NCI-H1048 (cell line): ENCODE results near the gene B4GALT2.
A peak's percentile ranks its signal among the peaks of the same experiment; 100 is the strongest.

Experiments used
- DNase-seq: peaks from one replicate; lab custom pipeline; 2025; lab: John Stamatoyannopoulos, UW

The B4GALT2 gene

DNA sequence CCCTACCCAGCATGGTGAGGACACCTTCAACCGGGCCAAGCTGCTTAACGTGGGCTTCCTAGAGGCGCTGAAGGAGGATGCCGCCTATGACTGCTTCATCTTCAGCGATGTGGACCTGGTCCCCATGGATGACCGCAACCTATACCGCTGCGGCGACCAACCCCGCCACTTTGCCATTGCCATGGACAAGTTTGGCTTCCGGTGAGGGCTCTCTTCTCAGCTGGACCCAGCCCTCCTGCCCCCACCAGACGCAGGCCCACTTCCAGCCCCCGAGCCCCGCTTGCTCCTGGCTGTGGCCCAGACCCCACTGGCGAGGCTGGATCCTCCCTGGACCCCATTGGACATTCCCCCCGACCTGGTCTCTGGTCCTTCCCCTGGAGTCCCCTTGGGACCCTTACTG, 5.8 kb downstream of the B4GALT2 start:
- DNase-seq: no peak

DNA sequence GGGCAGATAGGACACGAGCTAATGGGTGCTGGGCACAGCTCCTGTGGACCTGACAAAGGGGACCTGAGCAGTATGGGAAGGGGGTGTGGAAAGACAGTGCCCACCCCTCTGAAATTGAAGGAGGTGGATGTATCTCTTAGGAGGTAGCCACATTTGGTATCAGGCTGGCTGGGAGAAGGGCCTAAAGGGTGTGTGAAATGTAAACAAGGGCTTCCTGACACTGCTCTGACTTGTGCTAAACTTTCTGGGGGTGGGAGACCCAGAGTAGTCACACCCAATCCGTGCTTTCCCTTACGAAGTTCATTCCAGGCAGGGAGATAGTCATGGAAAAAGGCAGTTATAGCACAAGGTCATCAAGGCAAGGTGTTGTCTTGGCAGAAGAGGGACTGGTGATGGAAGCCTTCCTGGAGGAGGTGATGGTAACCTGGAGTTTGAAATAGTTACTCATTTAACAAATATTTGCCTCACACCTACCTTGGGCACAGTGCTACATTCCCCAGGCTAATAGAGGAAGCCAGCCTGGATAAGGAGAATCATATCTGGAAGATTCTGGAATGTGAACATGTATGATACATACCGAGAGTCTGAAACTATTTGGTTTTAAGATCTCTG, 7.1 kb downstream of the B4GALT2 start:
- DNase-seq: no peak

- no peak for DNase-seq
Measured at GRCh38 chr1:43986712-43987111, 7.7 kb downstream of the B4GALT2 start.

- DNase-seq: no peak
Measured at GRCh38 chr1:43987159-43987902, 8.3 kb downstream of the B4GALT2 start.

GRCh38 chr1:43990271-43991199, 11.5 kb downstream of the B4GALT2 start:
- no peak for DNase-seq

GRCh38 chr1:43991200-43991475, 12.1 kb downstream of the B4GALT2 start:
- no peak for DNase-seq

DNA sequence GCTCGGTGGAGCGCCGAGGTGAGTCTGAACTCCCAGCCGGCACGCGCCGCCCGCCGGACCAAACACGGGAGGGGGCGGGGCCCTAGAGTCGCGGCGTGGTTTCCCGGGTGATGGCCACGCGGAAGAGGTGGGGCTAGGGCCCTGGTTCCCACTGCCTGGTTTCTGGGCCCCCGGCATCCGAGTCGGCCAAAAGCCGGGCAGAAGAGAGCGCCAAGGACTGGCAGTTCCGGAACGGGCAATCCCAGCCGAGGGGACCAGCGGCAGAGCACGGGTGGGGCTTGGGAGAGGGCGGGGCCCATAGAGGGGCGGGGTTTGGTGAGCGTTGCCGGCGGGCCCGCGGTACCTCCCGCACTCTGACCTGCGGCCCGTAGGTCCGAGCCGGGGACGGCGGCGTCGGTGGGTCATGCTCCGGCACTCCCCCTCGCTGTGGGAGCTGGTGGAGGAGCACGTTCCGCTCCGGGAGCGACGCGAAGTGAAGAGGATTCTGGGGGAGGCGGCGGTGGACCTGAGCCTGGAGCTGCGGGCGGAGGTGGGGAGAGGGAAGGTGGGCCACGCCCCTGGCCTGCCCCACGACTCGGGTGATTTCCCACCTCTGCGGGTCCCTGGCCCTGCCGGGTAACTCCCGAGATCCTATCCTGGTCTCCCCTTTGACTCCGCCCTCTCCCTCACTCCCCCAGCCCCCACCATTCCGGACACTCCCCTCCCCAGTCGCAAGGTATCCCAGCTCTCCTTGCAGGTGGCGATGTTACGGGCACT, 12.6 kb downstream of the B4GALT2 start, which contains the start of gene CCDC24:
TSS of gene CCDC24 (plus strand) at position 124 of the 756 bp plus-strand sequence. CDS start at position 404, 280 bp downstream.
- DNase-seq: peak; percentile 67

DNA sequence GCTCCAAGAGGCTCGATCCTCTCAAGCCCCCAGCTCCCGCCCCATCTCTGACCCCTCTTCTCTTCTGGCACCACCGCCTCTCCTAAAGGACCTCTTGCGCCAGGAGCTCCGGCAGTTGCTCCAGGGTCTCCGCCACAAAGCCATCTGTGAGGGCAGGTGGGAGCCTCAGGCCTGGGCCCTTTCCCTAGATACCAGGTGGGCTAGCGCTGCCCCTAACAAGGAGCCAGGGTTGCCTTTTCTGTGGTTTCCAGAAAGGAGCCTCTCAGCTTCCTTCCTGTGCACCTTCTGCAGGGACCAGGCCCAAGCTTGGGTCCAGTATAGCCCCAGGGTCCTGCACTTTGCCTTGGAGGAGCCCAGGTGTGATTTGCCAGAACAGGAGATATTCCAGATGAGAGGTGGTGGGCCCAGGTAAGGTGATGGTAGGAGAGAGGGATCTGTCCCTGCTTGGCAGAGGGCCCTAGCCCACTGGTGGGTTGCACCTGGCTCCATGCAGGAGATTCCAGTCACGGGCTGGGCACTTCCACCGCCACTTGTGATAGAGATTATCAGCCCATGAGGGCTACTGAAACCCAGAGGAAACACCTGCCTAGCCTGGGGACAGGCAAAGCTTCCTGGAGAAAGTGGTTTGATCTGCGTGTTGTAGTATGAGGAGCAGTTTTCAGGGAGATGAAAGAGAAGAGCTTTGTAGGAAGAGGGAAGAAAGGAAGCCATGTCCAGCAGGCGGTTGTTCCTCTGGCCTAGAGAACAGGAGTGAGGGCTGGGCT, 13.4 kb downstream of the B4GALT2 start:
- DNase-seq: no peak

DNA sequence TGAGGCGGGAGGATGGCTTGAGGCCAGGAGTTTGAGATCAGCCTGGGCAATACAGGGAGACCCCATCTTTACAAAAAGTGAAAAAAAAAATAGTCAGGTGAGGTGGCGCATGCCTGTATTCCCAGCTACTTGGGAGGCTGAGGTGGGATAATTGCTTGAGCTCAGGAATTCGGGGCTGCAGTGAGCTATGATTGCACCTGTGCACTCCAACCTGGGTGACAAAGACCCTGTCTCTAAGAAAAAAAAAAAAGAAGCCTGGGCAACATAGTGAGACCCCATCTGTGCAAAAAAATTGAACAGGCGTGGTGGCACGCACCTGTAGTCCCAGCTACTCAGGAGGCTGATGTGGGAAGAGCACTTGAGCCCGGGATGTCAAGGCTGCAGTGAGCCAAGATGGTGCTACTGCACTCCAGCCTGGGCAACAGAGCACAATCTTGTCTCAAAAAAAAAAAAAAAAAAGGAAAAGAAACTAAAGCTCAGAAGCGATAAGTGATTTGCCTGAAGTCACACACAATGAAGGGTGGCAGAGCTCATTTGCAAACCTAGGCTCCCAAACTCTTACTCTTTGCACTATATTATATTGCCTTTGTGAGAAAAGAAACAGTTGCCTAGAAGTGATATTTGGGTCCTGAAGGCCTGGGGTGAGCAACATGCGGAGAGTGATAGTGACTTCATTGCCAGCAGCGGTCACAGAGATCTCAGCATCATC, 14.3 kb downstream of the B4GALT2 start:
- no peak for DNase-seq

- no peak for DNase-seq
Measured at GRCh38 chr1:43994071-43994470, 15.1 kb downstream of the B4GALT2 start.

- DNase-seq: no peak
Measured at GRCh38 chr1:43994794-43995790, 16.1 kb downstream of the B4GALT2 start.

DNA sequence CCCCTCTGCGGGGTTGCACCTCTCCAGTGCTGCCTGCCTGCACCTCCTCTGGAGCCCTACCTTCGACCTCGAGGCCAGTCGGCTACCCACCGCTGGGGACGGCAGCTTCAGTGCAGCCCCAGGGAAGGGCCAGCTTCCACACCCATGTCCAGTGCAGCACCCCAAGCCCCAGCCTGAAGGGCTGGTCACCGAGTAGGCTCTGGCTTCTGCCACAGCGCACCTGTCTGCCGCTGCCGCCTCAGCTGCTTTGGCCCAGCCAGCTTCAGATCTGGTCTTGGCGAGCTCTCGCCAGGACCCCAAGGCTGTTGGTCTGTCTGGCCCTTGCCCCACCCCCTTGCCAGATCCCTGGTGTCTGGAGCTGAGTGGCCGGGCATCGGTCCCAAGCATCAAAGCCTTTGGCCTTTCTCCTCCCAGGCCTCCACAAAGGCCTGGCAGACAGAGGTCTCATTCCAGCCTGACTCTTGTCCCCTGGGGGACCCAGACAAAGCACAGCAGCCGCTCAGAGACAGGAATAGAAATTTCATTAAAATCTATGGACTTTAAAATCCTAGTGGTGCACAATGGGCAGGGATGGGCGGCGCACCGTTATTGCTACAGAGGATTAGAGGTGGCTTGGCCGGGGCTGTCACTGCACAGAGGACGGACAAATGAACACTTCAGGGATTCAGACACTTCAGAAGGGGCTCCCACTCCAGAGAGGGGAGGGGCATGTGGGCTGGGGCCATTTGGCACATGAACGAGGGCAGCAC, 17.1 kb downstream of the B4GALT2 start:
- no peak for DNase-seq

DNA sequence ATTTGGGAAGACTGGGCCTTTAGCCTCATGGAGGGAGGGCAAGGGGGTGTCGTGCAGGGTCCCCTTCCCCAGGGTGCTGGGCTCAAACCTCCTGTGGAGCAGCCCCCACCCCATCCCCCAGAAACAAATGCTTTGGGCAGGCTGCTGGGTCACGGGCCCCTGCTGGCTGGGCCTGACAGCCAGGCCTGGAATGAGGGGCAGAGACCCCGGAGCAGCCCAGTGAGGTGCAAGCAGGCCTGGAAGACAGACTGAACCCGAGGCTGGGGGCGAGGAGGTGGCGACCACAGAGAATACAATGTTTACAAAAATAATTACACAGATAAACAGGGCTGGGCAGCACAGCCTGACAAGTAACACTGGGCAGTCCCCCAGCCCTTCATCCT, 17.7 kb downstream of the B4GALT2 start:
- DNase-seq: no peak

DNA sequence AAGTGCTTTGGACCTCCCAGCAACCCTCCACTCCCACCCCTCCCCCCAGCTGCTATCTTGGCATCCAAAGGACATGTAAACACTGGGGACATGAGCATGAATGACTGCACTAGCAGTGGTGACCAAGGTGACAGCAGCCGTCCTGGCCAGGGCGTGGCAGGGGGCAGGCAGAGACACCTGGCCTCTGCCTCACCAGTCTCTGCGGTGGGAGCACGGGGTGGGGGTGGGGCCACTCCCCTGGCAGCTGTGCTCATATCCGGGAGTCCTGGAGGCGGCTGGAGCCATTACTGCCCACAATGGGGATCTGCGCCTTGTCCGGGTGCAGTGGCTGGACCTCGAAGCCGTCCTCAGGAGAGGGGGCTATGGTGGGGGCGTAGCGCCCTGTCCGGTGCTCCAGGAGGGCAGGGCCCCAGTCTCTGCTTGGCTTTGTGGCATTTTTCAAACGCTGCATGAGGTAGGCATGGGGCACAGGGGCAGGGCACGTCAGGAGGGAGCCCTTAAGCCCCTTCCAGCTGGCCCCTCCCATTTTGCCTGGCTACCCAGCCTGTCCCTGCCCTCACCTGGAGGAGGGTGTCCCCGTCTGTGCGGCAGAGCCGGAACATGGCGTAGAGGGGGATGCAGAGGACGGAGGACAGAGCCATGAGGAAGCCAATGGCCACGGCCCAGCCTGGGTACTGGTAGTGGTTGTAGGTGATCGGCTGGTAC, 18.4 kb downstream of the B4GALT2 start:
- DNase-seq: no peak

- no peak for DNase-seq
Measured at GRCh38 chr1:43998000-43998378, 19.0 kb downstream of the B4GALT2 start.

GRCh38 chr1:43999455-43999854, 20.4 kb downstream of the B4GALT2 start:
- no peak for DNase-seq

DNA sequence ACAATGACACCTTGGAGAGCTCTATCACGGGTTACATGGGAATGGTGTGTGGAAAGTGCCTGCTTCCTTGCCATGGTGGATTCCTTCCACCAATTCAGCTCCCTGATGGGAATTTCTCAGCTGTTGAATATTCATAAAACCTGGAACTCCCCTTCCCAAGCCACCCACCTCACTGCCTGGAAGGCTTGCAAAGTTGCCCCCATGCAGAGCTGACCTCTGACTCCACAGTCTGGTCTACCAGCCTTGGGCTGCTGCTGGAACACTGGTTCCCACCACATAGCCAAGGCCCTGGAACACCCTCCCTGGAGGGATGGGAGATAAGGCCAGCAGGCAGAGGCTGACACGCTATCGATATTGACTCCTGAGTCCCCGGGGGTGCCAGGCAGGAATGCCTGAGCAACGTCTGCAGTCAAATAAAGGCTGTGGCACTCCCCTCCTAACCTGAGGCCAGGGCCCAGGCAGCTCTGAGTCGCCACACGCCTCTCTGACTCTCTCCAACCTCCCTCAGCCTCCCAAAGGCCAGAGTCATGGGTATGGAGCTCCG, 21.2 kb downstream of the B4GALT2 start:
- DNase-seq: no peak

DNA sequence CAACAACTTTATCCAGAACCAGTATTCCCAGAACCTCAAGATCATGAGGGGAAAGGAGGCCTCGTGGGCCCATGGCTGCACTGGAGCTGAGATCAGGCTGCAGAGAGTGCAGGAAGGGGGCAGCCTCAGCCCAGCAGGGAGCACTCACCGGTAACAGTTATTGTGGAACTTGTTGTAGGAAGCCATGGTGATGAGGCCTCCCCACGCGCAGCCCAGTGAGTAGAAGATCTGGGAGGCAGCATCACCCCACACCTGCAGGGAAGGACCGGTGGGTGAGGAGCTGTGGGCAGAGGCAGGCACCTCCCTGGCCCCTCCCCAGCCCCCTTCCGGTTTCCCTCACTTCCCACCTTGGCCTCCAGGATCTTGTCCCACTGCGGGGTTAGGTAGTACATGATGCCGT, 23.2 kb downstream of the B4GALT2 start:
- DNase-seq: no peak
